CD4-positive, CD25-positive, alpha-beta regulatory T cell (primary cell): ENCODE results near the gene UPF1. TPM values are rescaled to one million over a fixed set of nuclear protein-coding genes. Genes with fewer than 3 reads are reported as not detected.

Source experiments
- ATAC-seq, 2 donors: fragments of 150-1000 bp; cut with Tn5 transposase; one replicate each; pipeline ENCODE4 v1.10.0; 2021; ENCODE audit warnings: low read depth in 2 of 2, moderate number of reproducible peaks in 2 of 2, moderate library complexity in 1 of 2
- DNase-seq, 3 donors: peaks; one replicate each; pipeline versions ENCODE4 v3.0.0 to v3.0.0-alpha.2; 2012 to 2022; ENCODE audit warnings: mixed read lengths in 1 of 3
- H3K27ac ChIP-seq: one replicate; pipeline ENCODE4 v1.7.0; 2013; ENCODE audit warnings: mild to moderate bottlenecking, low read length; ENCODE audit not compliant: insufficient read depth, poor library complexity, severe bottlenecking
- H3K27me3 ChIP-seq: one replicate; pipeline ENCODE4 v1.7.0; 2013; ENCODE audit warnings: low read length; ENCODE audit not compliant: control insufficient read depth, insufficient read depth
- H3K36me3 ChIP-seq: one replicate; pipeline ENCODE4 v1.7.0; 2013; ENCODE audit warnings: mild to moderate bottlenecking, low read length, moderate library complexity; ENCODE audit not compliant: control insufficient read depth, insufficient read depth
- H3K4me1 ChIP-seq: 2 replicates; pipeline ENCODE4 v1.7.0; 2013; ENCODE audit warnings: mild to moderate bottlenecking, low read length; ENCODE audit not compliant: insufficient read depth, control insufficient read depth, poor library complexity, severe bottlenecking
- H3K4me3 ChIP-seq: one replicate; pipeline ENCODE4 v1.7.0; 2013; ENCODE audit warnings: low read depth, mild to moderate bottlenecking, low read length, moderate library complexity
- H3K9me3 ChIP-seq, 2 experiments: 1 replicate in 1 of 2; 2 replicates in 1 of 2; pipeline ENCODE4 v1.7.0; 2013; ENCODE audit warnings: low read length in 2 of 2, mild to moderate bottlenecking in 1 of 2, moderate library complexity in 1 of 2; ENCODE audit not compliant: control insufficient read depth in 2 of 2
- H3K27ac Mint-ChIP-seq, 3 donors: one replicate each; pipeline ENCODE4 v1.8.0; 2020 to 2022; ENCODE audit warnings: mild to moderate bottlenecking in 3 of 3, mixed read lengths in 3 of 3, moderate library complexity in 2 of 3
- H3K27me3 Mint-ChIP-seq: one replicate; pipeline ENCODE4 v1.8.0; 2022; ENCODE audit warnings: mild to moderate bottlenecking, mixed read lengths
- H3K36me3 Mint-ChIP-seq: one replicate; pipeline ENCODE4 v1.8.0; 2020; ENCODE audit warnings: mixed read lengths
- H3K4me1 Mint-ChIP-seq, 4 donors: one replicate each; pipeline ENCODE4 v1.8.0; 2020 to 2022; ENCODE audit warnings: mixed read lengths in 4 of 4, mild to moderate bottlenecking in 1 of 4
- H3K4me3 Mint-ChIP-seq, 4 donors: one replicate each; pipeline ENCODE4 v1.8.0; 2020 to 2022; ENCODE audit warnings: mild to moderate bottlenecking in 4 of 4, mixed read lengths in 4 of 4, moderate library complexity in 3 of 4
- H3K9me3 Mint-ChIP-seq, 7 donors: one replicate each; pipeline ENCODE4 v1.8.0; 2020 to 2022; ENCODE audit warnings: mixed read lengths in 7 of 7, mild to moderate bottlenecking in 3 of 7, moderate library complexity in 2 of 7
- polyA plus RNA-seq, 4 donors: library from polyadenylated mRNA; unstranded; fragments of 300-500 nt; fragmentation: Illumina TruSeq; gene quantifications; one replicate each; pipeline ENCODE4 v1.2.3, GENCODE V29; 2021
- total RNA-seq: library from RNA; stranded (reverse); gene quantifications from one replicate; pipeline ENCODE4 v1.2.3, GENCODE V29; 2022

The UPF1 gene
- total and polyA plus RNA-seq, 5 donors from 2014 or later = 8.6 to 140 (median 10.6) TPM

GRCh38 chr19:18789422-18789869, 42.3 kb upstream of the UPF1 start:
- DNase-seq (no peak), ATAC-seq (no peak)
- H3K9me3 ChIP-seq = no peaks in the 10 kb centered on the region
- H3K27ac Mint-ChIP-seq = peak overlapping the region in 1 of 3 donors; percentile 48
- peak overlapping the region in 3 of 4 donors; percentile 72 to 91 (median 84) for H3K4me3 Mint-ChIP-seq
- H3K4me3 ChIP-seq = no peak overlapping the region
- no peaks in the 10 kb centered on the region for H3K36me3 ChIP-seq
- H3K36me3 Mint-ChIP-seq = no peaks in the 10 kb centered on the region
- no peak overlapping the region for H3K27ac ChIP-seq
- H3K27me3 Mint-ChIP-seq = peaks cover 76% of the 10 kb centered on the region
- peaks cover 9% of the 10 kb centered on the region for H3K27me3 ChIP-seq
- H3K4me1 ChIP-seq = peaks cover 43% of the 10 kb centered on the region
- peaks cover 0 to 5% (median 0%) of the 10 kb centered on the region in 7 donors for H3K9me3 Mint-ChIP-seq
- peaks cover 0 to 46% (median 20%) of the 10 kb centered on the region in 4 donors for H3K4me1 Mint-ChIP-seq

DNA sequence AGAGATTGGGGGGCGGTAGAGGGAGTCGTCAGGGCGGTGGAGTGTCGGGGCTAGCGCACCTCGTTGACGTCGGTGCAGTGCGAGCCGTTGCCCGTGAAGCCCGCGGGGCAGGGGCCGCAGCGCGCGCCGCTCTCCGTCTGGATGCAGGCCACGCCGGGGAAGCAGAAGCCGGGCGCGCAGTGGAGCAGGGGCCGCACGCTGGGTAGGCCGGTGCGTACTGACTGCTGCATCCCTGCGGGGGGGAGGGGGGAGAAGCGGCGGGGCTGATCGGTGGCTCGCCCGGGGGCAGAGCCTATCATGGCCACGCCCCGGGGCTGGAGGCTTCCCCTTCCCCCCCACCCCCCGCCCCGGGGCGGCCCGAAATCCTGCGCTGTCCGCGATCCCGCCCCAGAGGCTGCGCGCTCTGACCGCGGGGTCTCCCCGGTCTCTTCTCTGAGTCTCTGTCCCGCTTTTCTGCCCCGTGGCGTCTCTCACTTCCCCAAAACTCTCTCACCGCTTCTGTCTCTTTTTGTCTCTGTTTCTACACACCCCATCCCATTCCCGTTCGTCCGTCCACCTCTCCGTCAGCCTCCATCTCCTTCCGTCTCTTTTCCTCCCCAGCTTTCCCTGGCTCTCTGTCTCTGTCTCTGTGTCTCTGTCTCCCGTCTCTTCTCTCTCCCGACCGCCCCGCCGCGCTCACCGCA, 41.7 kb upstream of the UPF1 start:
- Mint-ChIP-seq H3K4me1 (peaks cover 0 to 43% (median 20%) of the 10 kb centered on the region in 4 donors), H3K36me3 (no peaks in the 10 kb centered on the region), H3K27me3 (peaks cover 81% of the 10 kb centered on the region), H3K4me3 (peak overlapping the region in 3 of 4 donors; percentile 78 to 89 (median 88)), H3K27ac (peak overlapping the region in 1 of 3 donors; percentile 26), H3K9me3 (peaks cover 0 to 6% (median 0%) of the 10 kb centered on the region in 7 donors)
- Histone ChIP-seq H3K4me1 (peaks cover 43% of the 10 kb centered on the region), H3K36me3 (no peaks in the 10 kb centered on the region), H3K27me3 (peaks cover 9% of the 10 kb centered on the region), H3K27ac (no peak overlapping the region), H3K9me3 (no peaks in the 10 kb centered on the region), H3K4me3 (no peak overlapping the region)
- peak in 1 of 3 donors; percentile 18 for DNase-seq
- no peak for ATAC-seq

GRCh38 chr19:18790566-18791314, 41.0 kb upstream of the UPF1 start, which contains the start of gene COMP:
TSS of gene COMP (minus strand) at chr19:18791305. CDS start at chr19:18791269, 36 bp downstream.
- Mint-ChIP-seq H3K4me3 (peak within 1 kb of the TSS in 3 of 4 donors; percentile 78 to 89 (median 88)), H3K36me3 (no peaks in the 10 kb centered on the region), H3K9me3 (peaks cover 0 to 6% (median 0%) of the 10 kb centered on the region in 7 donors), H3K27ac (peak within 1 kb of the TSS in 1 of 3 donors; percentile 26), H3K4me1 (peaks cover 0 to 38% (median 17%) of the 10 kb centered on the region in 4 donors), H3K27me3 (peaks cover 84% of the 10 kb centered on the region)
- peaks cover 36% of the 10 kb centered on the region for H3K4me1 ChIP-seq
- H3K27ac ChIP-seq = no peak within 1 kb of the TSS
- no peak within 1 kb of the TSS for H3K4me3 ChIP-seq
- DNase-seq (no peak), ATAC-seq (no peak)
- peaks cover 9% of the 10 kb centered on the region for H3K27me3 ChIP-seq
- no peaks in the 10 kb centered on the region for H3K36me3 ChIP-seq
- H3K9me3 ChIP-seq = no peaks in the 10 kb centered on the region

GRCh38 chr19:18791315-18791678, 40.5 kb upstream of the UPF1 start:
- Mint-ChIP-seq H3K4me3 (peak overlapping the region in 2 of 4 donors; percentile 33 to 57), H3K36me3 (no peaks in the 10 kb centered on the region), H3K27me3 (peaks cover 84% of the 10 kb centered on the region), H3K4me1 (peaks cover 0 to 35% (median 14%) of the 10 kb centered on the region in 4 donors), H3K27ac (no peak overlapping the region), H3K9me3 (peaks cover 0 to 6% (median 0%) of the 10 kb centered on the region in 7 donors)
- DNase-seq = no peak
- Histone ChIP-seq H3K36me3 (no peaks in the 10 kb centered on the region), H3K27ac (no peak overlapping the region), H3K9me3 (no peaks in the 10 kb centered on the region), H3K4me3 (no peak overlapping the region), H3K4me1 (peaks cover 33% of the 10 kb centered on the region), H3K27me3 (peaks cover 11% of the 10 kb centered on the region)
- no peak for ATAC-seq

- no peaks in the 10 kb centered on the region for H3K36me3 ChIP-seq
- ATAC-seq = no peak
- peaks cover 0 to 29% (median 8%) of the 10 kb centered on the region in 4 donors for H3K4me1 Mint-ChIP-seq
- no peak overlapping the region for H3K27ac ChIP-seq
- no peak for DNase-seq
- H3K27me3 ChIP-seq = peaks cover 11% of the 10 kb centered on the region
- H3K36me3 Mint-ChIP-seq = no peaks in the 10 kb centered on the region
- peaks cover 0 to 6% (median 0%) of the 10 kb centered on the region in 7 donors for H3K9me3 Mint-ChIP-seq
- H3K27me3 Mint-ChIP-seq = peaks cover 82% of the 10 kb centered on the region
- no peak overlapping the region for H3K4me3 ChIP-seq
- no peak overlapping the region for H3K27ac Mint-ChIP-seq
- peaks cover 30% of the 10 kb centered on the region for H3K4me1 ChIP-seq
- peak overlapping the region in 1 of 4 donors; percentile 3 for H3K4me3 Mint-ChIP-seq
- H3K9me3 ChIP-seq = no peaks in the 10 kb centered on the region
Measured at GRCh38 chr19:18792661-18793060, 39.1 kb upstream of the UPF1 start.

DNA sequence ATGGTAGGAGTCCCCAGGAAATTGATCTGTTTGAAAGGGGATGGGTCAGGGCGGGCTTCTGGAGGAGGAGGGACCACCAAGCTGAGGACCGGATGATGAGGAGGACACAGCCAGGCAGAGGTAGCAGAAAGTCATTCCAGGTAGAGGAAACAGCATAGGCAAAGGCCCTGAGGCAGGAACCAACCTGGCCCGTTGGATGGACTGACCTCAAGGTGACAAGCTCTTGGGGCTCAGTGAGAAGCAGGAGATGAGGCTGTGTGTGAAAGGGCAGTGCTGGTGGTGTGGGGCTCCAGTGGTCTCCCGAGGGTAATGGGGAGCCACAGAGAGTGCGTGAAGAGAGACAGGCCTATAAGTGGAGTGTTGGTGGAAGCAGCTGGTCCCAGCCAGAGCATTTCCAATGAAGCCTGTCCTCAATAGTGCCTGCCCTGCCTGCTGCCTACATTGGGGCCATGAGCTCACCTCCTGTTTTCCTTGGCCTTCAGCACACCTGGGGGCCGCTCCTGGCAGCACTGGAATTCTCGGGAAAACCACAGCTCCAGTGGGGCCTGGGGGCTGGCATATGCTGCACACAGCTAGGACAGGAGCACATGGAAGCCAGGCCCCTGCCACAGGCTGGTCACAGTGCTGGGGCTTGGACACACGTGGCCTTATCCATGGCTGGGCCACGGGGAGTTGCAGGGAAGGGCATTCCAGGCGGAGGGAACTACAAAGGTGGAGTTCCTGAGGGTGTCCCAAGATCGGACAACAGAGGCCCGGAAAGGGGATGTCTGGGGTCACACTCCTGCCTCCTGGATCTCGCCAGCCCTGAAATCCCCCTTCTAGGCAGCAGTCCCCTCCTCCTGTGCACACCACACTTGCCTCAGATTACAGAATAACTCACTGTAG, 38.4 kb upstream of the UPF1 start:
- no peaks in the 10 kb centered on the region for H3K36me3 ChIP-seq
- peaks cover 0 to 6% (median 0%) of the 10 kb centered on the region in 7 donors for H3K9me3 Mint-ChIP-seq
- no peaks in the 10 kb centered on the region for H3K36me3 Mint-ChIP-seq
- H3K9me3 ChIP-seq = no peaks in the 10 kb centered on the region
- no peak for DNase-seq
- H3K27me3 Mint-ChIP-seq = peaks cover 84% of the 10 kb centered on the region
- H3K4me3 ChIP-seq = no peak overlapping the region
- peaks cover 0 to 24% (median 7%) of the 10 kb centered on the region in 4 donors for H3K4me1 Mint-ChIP-seq
- peaks cover 11% of the 10 kb centered on the region for H3K27me3 ChIP-seq
- H3K27ac Mint-ChIP-seq = peak overlapping the region in 2 of 3 donors; percentile 20 to 83
- H3K27ac ChIP-seq = no peak overlapping the region
- H3K4me3 Mint-ChIP-seq = peak overlapping the region in 2 of 4 donors; percentile 3 to 48
- H3K4me1 ChIP-seq = peaks cover 28% of the 10 kb centered on the region
- ATAC-seq = no peak

DNA sequence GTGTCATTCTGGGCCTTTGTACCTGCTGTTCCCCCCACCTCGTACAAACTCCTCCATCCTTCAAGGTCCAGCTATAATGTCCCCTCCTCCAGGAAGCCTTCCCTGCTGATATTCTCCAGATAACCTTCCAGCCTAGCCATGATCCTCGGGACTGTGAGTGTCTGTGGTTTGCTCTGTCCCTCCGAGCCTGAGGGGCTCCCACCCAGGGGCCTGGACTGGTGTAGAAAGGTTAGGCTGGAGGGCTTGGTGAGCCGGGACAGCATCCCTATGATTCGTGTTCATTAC, 37.8 kb upstream of the UPF1 start:
- Mint-ChIP-seq H3K36me3 (no peaks in the 10 kb centered on the region), H3K9me3 (peaks cover 0 to 6% (median 0%) of the 10 kb centered on the region in 7 donors), H3K4me3 (no peak overlapping the region), H3K27me3 (peaks cover 82% of the 10 kb centered on the region), H3K27ac (peak overlapping the region in 2 of 3 donors; percentile 20 to 83), H3K4me1 (peaks cover 0 to 21% (median 6%) of the 10 kb centered on the region in 4 donors)
- H3K27ac ChIP-seq = no peak overlapping the region
- peaks cover 10% of the 10 kb centered on the region for H3K27me3 ChIP-seq
- no peaks in the 10 kb centered on the region for H3K9me3 ChIP-seq
- H3K36me3 ChIP-seq = no peaks in the 10 kb centered on the region
- no peak for ATAC-seq
- no peak overlapping the region for H3K4me3 ChIP-seq
- peaks cover 23% of the 10 kb centered on the region for H3K4me1 ChIP-seq
- DNase-seq = no peak
